HT-29 (cell line): ENCODE data around the gene RGS9BP. TPM values are rescaled to one million over a fixed set of nuclear protein-coding genes. Genes with fewer than 3 reads are reported as not detected.
"Not testable (repeated sequence)": the region's sequence is repeated elsewhere in the genome, so short reads cannot be mapped to it uniquely, and the experiment has no call there.

Experiments
- DNase-seq: peaks from one replicate; pipeline ENCODE4 v3.0.0-alpha.2; 2015; ENCODE audit warnings: low spot score
- total RNA-seq: library from RNA; depleted of rRNA; stranded (reverse); fragments of >200 nt; shearing (Covaris generic); gene quantifications from 2 replicates; pipeline ENCODE4 v1.2.3, GENCODE V29; 2014; rRNA removed

RGS9BP gene
- 0.70 and 1.0 TPM in 2 replicates for total RNA-seq

- peak; percentile 76 for DNase-seq
These were observed at the start of gene RGS9BP for GRCh38 chr19:32675720-32676185. Gene RGS9BP, plus strand, starts transcription at chr19:32675848. Its CDS starts 416 bp downstream, at chr19:32676264.

GRCh38 chr19:32626969-32627368, 48.7 kb upstream of the RGS9BP start:
- no peak for DNase-seq

GRCh38 chr19:32627714-32628270, 47.9 kb upstream of the RGS9BP start:
- no peak for DNase-seq

GRCh38 chr19:32630338-32630737, 45.3 kb upstream of the RGS9BP start:
- no peak for DNase-seq

- no peak for DNase-seq
These were observed 44.3 kb upstream of the RGS9BP start for GRCh38 chr19:32631381-32631780.

GRCh38 chr19:32637480-32637879, 38.2 kb upstream of the RGS9BP start:
- DNase-seq = no peak

GRCh38 chr19:32638625-32639024, 37.0 kb upstream of the RGS9BP start:
- no peak for DNase-seq

- DNase-seq = no peak
These were observed 32.9 kb upstream of the RGS9BP start for GRCh38 chr19:32642771-32643170.

- DNase-seq = no peak
These were observed 29.1 kb upstream of the RGS9BP start for GRCh38 chr19:32646556-32646955.

- DNase-seq = no peak
These were observed 28.3 kb upstream of the RGS9BP start for GRCh38 chr19:32647361-32647760.

GRCh38 chr19:32649751-32650150, 25.9 kb upstream of the RGS9BP start:
- no peak for DNase-seq

- DNase-seq = no peak
These were observed 25.0 kb upstream of the RGS9BP start for GRCh38 chr19:32650671-32651070.

- DNase-seq = peak; percentile 8
These were observed 23.9 kb upstream of the RGS9BP start for GRCh38 chr19:32651729-32652140.

- DNase-seq = not testable (repeated sequence)
These were observed 23.3 kb upstream of the RGS9BP start for GRCh38 chr19:32652331-32652730.

- peak; percentile 70 for DNase-seq
These were observed 22.6 kb upstream of the RGS9BP start for GRCh38 chr19:32652894-32653598.

GRCh38 chr19:32653599-32653915, 22.1 kb upstream of the RGS9BP start:
- no peak for DNase-seq

- DNase-seq = not testable (repeated sequence)
These were observed 19.3 kb upstream of the RGS9BP start for GRCh38 chr19:32656379-32656778.

- DNase-seq = no peak
These were observed 17.6 kb upstream of the RGS9BP start for GRCh38 chr19:32658075-32658474.

GRCh38 chr19:32658527-32658926, 17.1 kb upstream of the RGS9BP start:
- no peak for DNase-seq

- DNase-seq = no peak
These were observed 14.3 kb upstream of the RGS9BP start for GRCh38 chr19:32661318-32661717.

GRCh38 chr19:32662186-32662585, 13.5 kb upstream of the RGS9BP start:
- DNase-seq = no peak

GRCh38 chr19:32666084-32666483, 9.6 kb upstream of the RGS9BP start:
- DNase-seq = no peak

- DNase-seq = no peak
These were observed 6.3 kb upstream of the RGS9BP start for GRCh38 chr19:32669310-32669709.
